Nephron progenitor cell (in vitro differentiated cells): ENCODE measurements around the gene C3orf22.

ENCODE experiments used
- DNase-seq: peaks from one replicate; pipeline ENCODE4 v3.0.0; 2021
- H3K27ac Mint-ChIP-seq: 2 replicates; pipeline ENCODE4 v1.8.0; 2021; ENCODE audit warnings: mild to moderate bottlenecking, moderate library complexity, mixed read lengths
- H3K27me3 Mint-ChIP-seq: 2 replicates; pipeline ENCODE4 v1.8.0; 2021; ENCODE audit warnings: mild to moderate bottlenecking, low read depth, mixed read lengths; ENCODE audit not compliant: poor library complexity
- H3K36me3 Mint-ChIP-seq: 2 replicates; pipeline ENCODE4 v1.8.0; 2021; ENCODE audit warnings: low read depth, mixed read lengths
- H3K4me1 Mint-ChIP-seq: 2 replicates; pipeline ENCODE4 v1.8.0; 2021; ENCODE audit warnings: mixed read lengths
- H3K4me3 Mint-ChIP-seq: 2 replicates; pipeline ENCODE4 v1.8.0; 2021; ENCODE audit warnings: mild to moderate bottlenecking, moderate library complexity, mixed read lengths
- H3K9me3 Mint-ChIP-seq: 2 replicates; pipeline ENCODE4 v1.8.0; 2021; ENCODE audit warnings: mild to moderate bottlenecking, moderate library complexity, mixed read lengths
- CTCF ChIP-seq: fragments of 200-600 bp; sonication (generic); IDR thresholded peaks from 2 replicates; pipeline ENCODE4 v1.5.0; 2021; ENCODE audit warnings: antibody characterized with exemption

Gene C3orf22

GRCh38 chr3:126503701-126504100, 55.0 kb downstream of the C3orf22 start:
- Mint-ChIP-seq H3K9me3 (no peaks in the 10 kb centered on the region), H3K27me3 (peaks cover 13% of the 10 kb centered on the region)

GRCh38 chr3:126502656-126503055, 56.1 kb downstream of the C3orf22 start:
- Mint-ChIP-seq H3K27ac (no peak overlapping the region), H3K4me1 (peaks cover 9% of the 10 kb centered on the region), H3K27me3 (peaks cover 13% of the 10 kb centered on the region), H3K9me3 (no peaks in the 10 kb centered on the region), H3K36me3 (no peaks in the 10 kb centered on the region), H3K4me3 (no peak overlapping the region)
- no peak for TF ChIP-seq CTCF
- DNase-seq = no peak

More at GRCh38 chr3:126503701-126504100, 55.0 kb downstream of the C3orf22 start:
- Mint-ChIP-seq H3K36me3 (no peaks in the 10 kb centered on the region), H3K4me1 (peaks cover 7% of the 10 kb centered on the region), H3K4me3 (no peak overlapping the region), H3K27ac (no peak overlapping the region)
- TF ChIP-seq CTCF = no peak
- no peak for DNase-seq

GRCh38 chr3:126501736-126502135, 57.0 kb downstream of the C3orf22 start:
- TF ChIP-seq CTCF = no peak
- H3K36me3 Mint-ChIP-seq = no peaks in the 10 kb centered on the region
- H3K4me3 Mint-ChIP-seq = no peak overlapping the region
- peaks cover 13% of the 10 kb centered on the region for H3K27me3 Mint-ChIP-seq
- no peak for DNase-seq
- peaks cover 16% of the 10 kb centered on the region for H3K4me1 Mint-ChIP-seq
- no peak overlapping the region for H3K27ac Mint-ChIP-seq
- no peaks in the 10 kb centered on the region for H3K9me3 Mint-ChIP-seq

- peaks cover 13% of the 10 kb centered on the region for H3K27me3 Mint-ChIP-seq
- no peak for DNase-seq
- H3K9me3 Mint-ChIP-seq = no peaks in the 10 kb centered on the region
- H3K4me1 Mint-ChIP-seq = peaks cover 17% of the 10 kb centered on the region
- H3K4me3 Mint-ChIP-seq = no peak overlapping the region
- H3K27ac Mint-ChIP-seq = no peak overlapping the region
- TF ChIP-seq CTCF = no peak
- no peaks in the 10 kb centered on the region for H3K36me3 Mint-ChIP-seq
Observed at GRCh38 chr3:126501054-126501453, 57.7 kb downstream of the C3orf22 start.

GRCh38 chr3:126500016-126500415, 58.7 kb downstream of the C3orf22 start:
- no peak for DNase-seq
- Mint-ChIP-seq H3K27ac (no peak overlapping the region), H3K9me3 (no peaks in the 10 kb centered on the region), H3K36me3 (no peaks in the 10 kb centered on the region), H3K4me3 (no peak overlapping the region), H3K27me3 (peaks cover 12% of the 10 kb centered on the region), H3K4me1 (peaks cover 15% of the 10 kb centered on the region)
- no peak for TF ChIP-seq CTCF
